Esophagus muscularis mucosa (tissue), 3 donors: ENCODE measurements around the gene ESRRB.

Experiments
- POLR2A ChIP-seq: fragments of 450-650 bp; IDR thresholded peaks from one replicate; pipeline ENCODE4 v1.6.1; 2017; ENCODE audit warnings: antibody characterized with exemption, moderate library complexity, mild to moderate bottlenecking, low read depth
- TF ChIP-seq, protein P1 (sequence below), 3 experiments: fragments of 200-600 bp in 2 of 3; fragments of 450-650 bp in 1 of 3; sonication (generic) in 2 of 3; IDR thresholded peaks; one replicate each; pipeline ENCODE4 v1.5.1; 2017 to 2019; ENCODE audit warnings: antibody characterized with exemption in 3 of 3, mild to moderate bottlenecking in 2 of 3, moderate library complexity in 1 of 3

DNA sequence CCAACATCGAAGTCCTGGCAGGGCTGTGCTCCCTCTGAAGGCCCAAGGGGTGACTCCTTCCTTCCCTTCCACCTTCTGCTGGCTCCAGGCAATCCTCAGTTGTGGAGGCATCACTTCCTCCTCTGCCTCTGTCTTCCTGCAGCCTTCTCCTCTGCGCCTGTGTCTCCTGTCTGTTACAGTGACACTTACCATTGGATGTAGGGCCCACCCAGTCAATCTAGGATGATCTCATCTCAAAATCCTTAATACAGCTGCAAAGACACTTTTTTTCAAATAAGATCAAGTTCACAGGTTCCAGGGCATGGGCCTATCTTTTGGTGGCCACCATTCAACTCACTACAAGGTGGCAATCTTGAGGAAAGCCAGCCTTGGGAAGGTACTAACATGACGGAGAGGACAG, 155.1 kb downstream of the ESRRB start:
- TF ChIP-seq, protein P1, sequence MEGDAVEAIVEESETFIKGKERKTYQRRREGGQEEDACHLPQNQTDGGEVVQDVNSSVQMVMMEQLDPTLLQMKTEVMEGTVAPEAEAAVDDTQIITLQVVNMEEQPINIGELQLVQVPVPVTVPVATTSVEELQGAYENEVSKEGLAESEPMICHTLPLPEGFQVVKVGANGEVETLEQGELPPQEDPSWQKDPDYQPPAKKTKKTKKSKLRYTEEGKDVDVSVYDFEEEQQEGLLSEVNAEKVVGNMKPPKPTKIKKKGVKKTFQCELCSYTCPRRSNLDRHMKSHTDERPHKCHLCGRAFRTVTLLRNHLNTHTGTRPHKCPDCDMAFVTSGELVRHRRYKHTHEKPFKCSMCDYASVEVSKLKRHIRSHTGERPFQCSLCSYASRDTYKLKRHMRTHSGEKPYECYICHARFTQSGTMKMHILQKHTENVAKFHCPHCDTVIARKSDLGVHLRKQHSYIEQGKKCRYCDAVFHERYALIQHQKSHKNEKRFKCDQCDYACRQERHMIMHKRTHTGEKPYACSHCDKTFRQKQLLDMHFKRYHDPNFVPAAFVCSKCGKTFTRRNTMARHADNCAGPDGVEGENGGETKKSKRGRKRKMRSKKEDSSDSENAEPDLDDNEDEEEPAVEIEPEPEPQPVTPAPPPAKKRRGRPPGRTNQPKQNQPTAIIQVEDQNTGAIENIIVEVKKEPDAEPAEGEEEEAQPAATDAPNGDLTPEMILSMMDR (IDR thresholded peaks at IDR 0.05), result no peak
- TF ChIP-seq POLR2A, result no peak
